ENCODE data around the gene P2RY6. TPM values are rescaled to one million over a fixed set of nuclear protein-coding genes. Genes with fewer than 3 reads are reported as not detected.

The P2RY6 gene
- total and polyA plus RNA-seq, 2 experiments from 2014 or later: 0.76 to 0.99 TPM

DNA sequence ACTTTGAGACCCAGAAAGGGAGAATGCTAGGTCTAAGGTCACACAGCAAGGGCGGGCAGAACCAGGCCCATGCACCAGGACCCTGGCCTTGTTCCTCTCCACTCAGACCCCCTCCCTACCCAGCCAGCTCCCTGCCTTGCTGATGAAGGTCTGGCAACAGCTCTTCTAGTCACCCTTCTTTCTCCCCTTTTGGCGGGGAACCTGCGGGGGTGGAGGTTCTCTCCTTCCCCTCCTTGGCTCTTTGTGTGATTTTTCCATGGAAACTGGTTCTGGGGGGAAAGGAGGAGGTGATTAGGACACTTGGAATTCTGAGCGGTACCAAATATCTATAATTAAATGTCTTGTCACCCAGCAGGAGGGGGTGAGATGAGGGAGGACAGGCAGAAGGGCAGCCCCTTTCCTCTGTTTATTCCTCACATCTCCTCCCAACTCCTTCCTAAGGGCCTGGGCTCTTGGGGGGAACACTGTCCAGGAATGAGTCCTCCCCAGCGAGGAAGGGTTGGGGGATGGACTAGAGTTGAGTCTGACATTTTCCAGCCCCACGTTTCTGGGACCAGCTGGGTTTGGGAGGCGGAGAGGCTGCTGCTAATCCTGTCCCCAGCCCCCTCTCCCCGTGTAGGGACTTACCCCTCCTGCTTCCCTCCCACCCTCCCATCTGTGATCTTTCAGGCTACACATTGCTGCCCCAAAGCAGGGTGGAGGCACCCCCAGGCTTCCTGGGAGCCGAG lies 43.3 kb downstream of the P2RY6 start:
- DNase-seq: peak; percentile 40
- H2AFZ ChIP-seq: no peak overlapping the region
- peak overlapping the region; percentile 78 for H3K27ac ChIP-seq
- no peaks in the 10 kb centered on the region for H3K9me2 ChIP-seq (ENCODE audit: insufficient read depth)
- H3K9me3 ChIP-seq (ENCODE audit: low read depth): no peaks in the 10 kb centered on the region
- H3F3A ChIP-seq (ENCODE audit: insufficient read depth): peaks cover 18% of the 10 kb centered on the region
- H3K27me3 ChIP-seq (replicated peaks; ENCODE audit: insufficient read depth): no peaks in the 10 kb centered on the region
- 0 out of 2 replicates have a peak, but pooled peaks cover 6% of the 10 kb centered on the region for H4K20me1 ChIP-seq (ENCODE audit: insufficient read depth)
- in situ Hi-C loops (cut with MboI): no loop called here
- no peaks in the 10 kb centered on the region for H3K36me3 ChIP-seq (ENCODE audit: low read depth)
- H3K79me2 ChIP-seq (ENCODE audit: insufficient read depth): peaks cover 100% of the 10 kb centered on the region
- WGBS, 2 experiments (ENCODE audit: low coverage in 1 of 2, low lambda C conversion rate in 2 of 2, missing lambda C conversion rate in 2 of 2): 59 to 62% methylated on average over 8 to 9 of the region's 9 CpGs
- H3K9ac ChIP-seq: peak overlapping the region; percentile 75; the same call in 1 of the 2 replicates
- H3K4me2 ChIP-seq (ENCODE audit: unreplicated experiment): peak overlapping the region; percentile 86
- H3K4me3 ChIP-seq: 0 out of 2 replicates have a peak overlapping the region, but pooled peaks have one; percentile 76
- peaks cover 57% of the 10 kb centered on the region for H3K4me1 ChIP-seq (ENCODE audit: insufficient read depth)
- TF ChIP-seq EZH2 (IDR thresholded peaks at IDR 0.05; ENCODE audit: insufficient read depth, poor library complexity, severe bottlenecking) (no peak), EZH2phosphoT487 (IDR thresholded peaks at IDR 0.05; ENCODE audit: insufficient read depth, low read depth) (no peak)

- H3K79me2 ChIP-seq (ENCODE audit: insufficient read depth): peaks cover 100% of the 10 kb centered on the region
- no peaks in the 10 kb centered on the region for H3K27me3 ChIP-seq (replicated peaks; ENCODE audit: insufficient read depth)
- H3K27ac ChIP-seq: no peak overlapping the region
- H3K9me3 ChIP-seq (ENCODE audit: low read depth): no peaks in the 10 kb centered on the region
- TF ChIP-seq EZH2 (IDR thresholded peaks at IDR 0.05; ENCODE audit: insufficient read depth, poor library complexity, severe bottlenecking) (no peak), EZH2phosphoT487 (IDR thresholded peaks at IDR 0.05; ENCODE audit: insufficient read depth, low read depth) (no peak)
- no peak overlapping the region for H3K4me3 ChIP-seq
- H3K9me2 ChIP-seq (ENCODE audit: insufficient read depth): no peaks in the 10 kb centered on the region
- H3K4me1 ChIP-seq (ENCODE audit: insufficient read depth): peaks cover 57% of the 10 kb centered on the region
- DNase-seq: no peak
- H2AFZ ChIP-seq: no peak overlapping the region
- no peaks in the 10 kb centered on the region for H3K36me3 ChIP-seq (ENCODE audit: low read depth)
- peaks cover 28% of the 10 kb centered on the region for H3F3A ChIP-seq (ENCODE audit: insufficient read depth)
- WGBS, 2 experiments (ENCODE audit: low coverage in 1 of 2, low lambda C conversion rate in 2 of 2, missing lambda C conversion rate in 2 of 2): 89 to 100% methylated on average over 1 of the region's 1 CpG
- H4K20me1 ChIP-seq (ENCODE audit: insufficient read depth): 0 out of 2 replicates have a peak, but pooled peaks cover 6% of the 10 kb centered on the region
- H3K4me2 ChIP-seq (ENCODE audit: unreplicated experiment): no peak overlapping the region
- H3K9ac ChIP-seq: no peak overlapping the region
- in situ Hi-C loops (cut with MboI): no loop called here
Measured at GRCh38 chr11:73316422-73316821, 44.3 kb downstream of the P2RY6 start.

GRCh38 chr11:73317373-73317772 lies 45.2 kb downstream of the P2RY6 start:
- in situ Hi-C loops (cut with MboI): no loop called here
- 76 to 89% methylated on average over 4 of the region's 4 CpGs for WGBS, 2 experiments (ENCODE audit: low coverage in 1 of 2, low lambda C conversion rate in 2 of 2, missing lambda C conversion rate in 2 of 2)
- no peaks in the 10 kb centered on the region for H3K9me2 ChIP-seq (ENCODE audit: insufficient read depth)
- 0 out of 2 replicates have a peak, but pooled peaks cover 6% of the 10 kb centered on the region for H4K20me1 ChIP-seq (ENCODE audit: insufficient read depth)
- no peaks in the 10 kb centered on the region for H3K9me3 ChIP-seq (ENCODE audit: low read depth)
- peaks cover 100% of the 10 kb centered on the region for H3K79me2 ChIP-seq (ENCODE audit: insufficient read depth)
- peaks cover 57% of the 10 kb centered on the region for H3K4me1 ChIP-seq (ENCODE audit: insufficient read depth)
- TF ChIP-seq EZH2 (IDR thresholded peaks at IDR 0.05; ENCODE audit: insufficient read depth, poor library complexity, severe bottlenecking) (no peak), EZH2phosphoT487 (IDR thresholded peaks at IDR 0.05; ENCODE audit: insufficient read depth, low read depth) (no peak)
- H3K4me2 ChIP-seq (ENCODE audit: unreplicated experiment): no peak overlapping the region
- H3K27ac ChIP-seq: no peak overlapping the region
- H3F3A ChIP-seq (ENCODE audit: insufficient read depth): peaks cover 36% of the 10 kb centered on the region
- no peaks in the 10 kb centered on the region for H3K27me3 ChIP-seq (replicated peaks; ENCODE audit: insufficient read depth)
- no peak overlapping the region for H3K4me3 ChIP-seq
- H3K9ac ChIP-seq: no peak overlapping the region
- H2AFZ ChIP-seq: no peak overlapping the region
- DNase-seq: no peak
- H3K36me3 ChIP-seq (ENCODE audit: low read depth): no peaks in the 10 kb centered on the region

DNA sequence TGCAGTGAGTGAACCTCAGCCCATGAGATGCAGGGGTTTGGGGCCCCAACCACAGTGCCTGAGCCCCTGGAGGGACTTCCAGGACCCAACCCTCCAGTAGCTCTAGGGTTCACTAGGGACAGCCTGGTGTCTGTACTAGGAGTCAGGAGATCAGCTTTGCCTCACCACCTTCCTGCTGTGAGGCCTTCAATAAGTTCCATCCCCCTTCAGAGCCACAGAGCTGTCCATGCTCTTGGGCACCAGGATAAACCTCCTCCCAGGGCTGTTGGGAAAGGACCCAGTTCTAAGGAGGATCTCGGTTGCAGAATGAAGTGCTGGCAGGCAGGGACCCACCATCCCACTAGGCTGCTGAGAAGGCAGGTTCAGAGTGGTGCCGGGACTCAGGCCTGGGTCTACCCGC lies 45.7 kb downstream of the P2RY6 start:
- Histone ChIP-seq H4K20me1 (ENCODE audit: insufficient read depth) (0 out of 2 replicates have a peak, but pooled peaks cover 6% of the 10 kb centered on the region), H3K79me2 (ENCODE audit: insufficient read depth) (peaks cover 100% of the 10 kb centered on the region), H3K9me3 (ENCODE audit: low read depth) (no peaks in the 10 kb centered on the region), H3K36me3 (ENCODE audit: low read depth) (no peaks in the 10 kb centered on the region), H3K9ac (no peak overlapping the region), H2AFZ (no peak overlapping the region), H3K9me2 (ENCODE audit: insufficient read depth) (no peaks in the 10 kb centered on the region), H3K4me1 (ENCODE audit: insufficient read depth) (peaks cover 57% of the 10 kb centered on the region), H3K4me2 (ENCODE audit: unreplicated experiment) (no peak overlapping the region), H3F3A (ENCODE audit: insufficient read depth) (peaks cover 41% of the 10 kb centered on the region), H3K27me3 (replicated peaks; ENCODE audit: insufficient read depth) (no peaks in the 10 kb centered on the region), H3K27ac (no peak overlapping the region), H3K4me3 (no peak overlapping the region)
- TF ChIP-seq EZH2phosphoT487 (IDR thresholded peaks at IDR 0.05; ENCODE audit: insufficient read depth, low read depth) (no peak), EZH2 (IDR thresholded peaks at IDR 0.05; ENCODE audit: insufficient read depth, poor library complexity, severe bottlenecking) (no peak)
- DNase-seq: no peak
- WGBS, 2 experiments (ENCODE audit: low coverage in 1 of 2, low lambda C conversion rate in 2 of 2, missing lambda C conversion rate in 2 of 2): 75 to 86% methylated on average over 1 to 3 of the region's 3 CpGs
- in situ Hi-C loops (cut with MboI): no loop called here

Data from GM23248 (cell line).